Heart left ventricle (tissue), 13 donors: ENCODE results near the gene TMC5.

Experiments
- POLR2A ChIP-seq, 2 donors: fragments of 450-650 bp; IDR thresholded peaks; one replicate each; pipeline ENCODE4 v1.6.1; 2017; ENCODE audit warnings: antibody characterized with exemption in 2 of 2, mild to moderate bottlenecking in 2 of 2, moderate library complexity in 2 of 2
- TF ChIP-seq, protein P1 (sequence below), 12 donors: fragments of 200-600 bp; sonication (generic) in 4 of 12; IDR thresholded peaks; one replicate each; pipeline versions ENCODE4 v1.5.0 to v1.8.0; 2018 to 2022; ENCODE audit warnings: antibody characterized with exemption in 12 of 12, mild to moderate bottlenecking in 5 of 12
- donor health status: ischemic (EF 13 %, LVEDD 7.1; RV severe dilation, severe dysfunction).
- donor health status: DM: no; HTN: yes; CAD: no.
- donor health status: DM: no; HTN: no; CAD: no.
- donor health status: ischemic (EF 25% LVEDD 6.9; RV normal size, moderate dysfunction).
- donor health status: ischemic (EF 25% LVEDD 5.7; RV mildly dilated, moderate dysfunction).
- donor health status: ischemic (EF 35%, LVEDD 5.7; RV mildly dilated, moderate dysfunction).
- donor health status: nonischemic (EF 11% LVEDD 7.7; RV severe dilation, severe dysfunction).
- donor health status: DM: yes; HTN: yes; CAD: no.
- donor health status: PGD.
- donor health status: ischemic (EF 29% LVEDD 5.4; RV normal size, mild dysfunction).
- donor health status: nonischemic (EF 23%, LVEDD 6.1; RV moderate dilation, normal function).

GRCh38 chr16:19382084-19382801 is 35.4 kb upstream of the TMC5 start:
- TF ChIP-seq, protein P1, sequence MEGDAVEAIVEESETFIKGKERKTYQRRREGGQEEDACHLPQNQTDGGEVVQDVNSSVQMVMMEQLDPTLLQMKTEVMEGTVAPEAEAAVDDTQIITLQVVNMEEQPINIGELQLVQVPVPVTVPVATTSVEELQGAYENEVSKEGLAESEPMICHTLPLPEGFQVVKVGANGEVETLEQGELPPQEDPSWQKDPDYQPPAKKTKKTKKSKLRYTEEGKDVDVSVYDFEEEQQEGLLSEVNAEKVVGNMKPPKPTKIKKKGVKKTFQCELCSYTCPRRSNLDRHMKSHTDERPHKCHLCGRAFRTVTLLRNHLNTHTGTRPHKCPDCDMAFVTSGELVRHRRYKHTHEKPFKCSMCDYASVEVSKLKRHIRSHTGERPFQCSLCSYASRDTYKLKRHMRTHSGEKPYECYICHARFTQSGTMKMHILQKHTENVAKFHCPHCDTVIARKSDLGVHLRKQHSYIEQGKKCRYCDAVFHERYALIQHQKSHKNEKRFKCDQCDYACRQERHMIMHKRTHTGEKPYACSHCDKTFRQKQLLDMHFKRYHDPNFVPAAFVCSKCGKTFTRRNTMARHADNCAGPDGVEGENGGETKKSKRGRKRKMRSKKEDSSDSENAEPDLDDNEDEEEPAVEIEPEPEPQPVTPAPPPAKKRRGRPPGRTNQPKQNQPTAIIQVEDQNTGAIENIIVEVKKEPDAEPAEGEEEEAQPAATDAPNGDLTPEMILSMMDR (IDR thresholded peaks at IDR 0.05), result no peak
- no peak for TF ChIP-seq POLR2A (IDR thresholded peaks at IDR 0.05)
